Breast epithelium (tissue), 3 donors: ENCODE results near the gene HIP1R.

Experiments used
- CTCF ChIP-seq, 3 donors: fragments of 450-650 bp; IDR thresholded peaks; one replicate each; pipeline ENCODE4 v1.5.1; 2016 to 2017; ENCODE audit warnings: antibody characterized with exemption in 3 of 3, mild to moderate bottlenecking in 3 of 3, moderate library complexity in 3 of 3
- POLR2A ChIP-seq: fragments of 450-650 bp; IDR thresholded peaks from one replicate; pipeline ENCODE4 v1.6.1; 2016; ENCODE audit warnings: antibody characterized with exemption, mild to moderate bottlenecking, moderate library complexity
- POLR2AphosphoS5 ChIP-seq, 3 donors: sonication (generic); formaldehyde crosslinking; IDR thresholded peaks; one replicate each; pipeline ENCODE4 v1.6.1; 2017; ENCODE audit warnings: antibody characterized with exemption in 3 of 3

DNA sequence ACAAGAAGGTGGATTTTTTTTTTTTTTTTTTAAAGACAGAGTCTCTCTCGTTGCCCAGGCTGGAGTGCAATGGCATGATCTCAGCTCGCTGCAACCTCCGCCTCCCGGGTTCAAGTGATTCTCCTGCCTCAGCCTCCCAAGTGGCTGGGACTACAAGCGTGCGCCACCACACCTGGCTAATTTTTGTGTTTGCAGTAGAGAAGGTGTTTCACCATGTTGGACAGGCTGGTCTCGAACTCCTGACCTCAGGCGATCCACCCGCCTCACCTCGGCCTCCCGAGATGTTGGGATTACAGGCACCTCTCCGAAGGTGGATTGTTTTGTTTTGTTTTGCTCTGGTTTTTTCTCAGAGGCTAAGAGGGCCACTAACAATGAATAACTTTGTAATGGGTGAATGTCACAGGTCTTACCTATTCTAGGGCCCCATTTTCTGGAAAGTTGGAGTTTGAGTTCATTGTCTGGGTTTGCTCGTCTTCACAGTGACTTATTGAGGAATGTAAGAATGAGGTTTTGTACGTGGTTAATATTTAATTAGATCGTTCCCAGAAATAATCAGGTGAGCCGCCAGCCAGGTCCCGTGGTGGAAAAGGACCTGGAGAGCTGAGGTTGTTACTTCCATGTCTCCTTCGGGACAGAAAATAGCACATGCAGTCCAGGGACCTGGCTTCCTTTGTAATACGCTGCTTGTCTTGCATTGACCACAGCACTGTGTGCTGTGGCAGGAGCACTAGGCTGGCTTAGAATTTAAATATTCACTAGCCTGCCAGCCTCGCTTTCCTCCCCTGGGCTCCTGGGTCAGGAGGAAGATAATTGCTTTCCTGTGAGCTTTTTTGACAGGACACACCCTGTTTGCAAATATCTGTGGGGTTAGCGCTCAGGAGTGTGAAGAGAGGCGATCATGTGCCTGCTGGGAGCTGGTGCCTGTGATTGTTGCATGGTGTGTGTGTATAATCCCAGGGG lies 2.3 kb downstream of the HIP1R start:
- TF ChIP-seq CTCF (IDR thresholded peaks at IDR 0.05) (no peak), POLR2AphosphoS5 (IDR thresholded peaks at IDR 0.05) (no peak), POLR2A (no peak)
